COLO668 (cell line): ENCODE measurements around the gene MAS1.

Experiments
- DNase-seq: peaks from one replicate; lab custom pipeline; 2025; ENCODE audit not compliant: unreplicated experiment; lab: John Stamatoyannopoulos, UW

Gene MAS1

DNA sequence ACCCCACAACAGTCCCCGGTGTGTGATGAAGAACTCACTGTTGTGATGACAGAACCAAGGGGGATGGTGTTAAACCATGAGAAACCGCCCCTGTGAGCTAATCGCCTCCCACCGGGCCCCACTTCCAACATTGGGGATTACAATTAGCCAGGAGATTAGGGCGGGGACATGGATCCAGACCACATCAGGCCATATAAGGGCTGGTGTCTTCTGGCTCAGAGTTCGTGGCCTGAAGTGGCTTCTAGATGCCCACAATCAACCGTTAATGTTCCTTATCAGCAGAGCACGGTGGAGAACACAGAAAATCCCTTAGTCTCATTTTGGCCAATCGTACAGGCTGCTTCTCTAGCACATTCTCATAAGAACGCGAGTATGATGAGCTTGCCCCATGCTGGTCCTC, 10.9 kb upstream of the MAS1 start:
- no peak for DNase-seq

DNA sequence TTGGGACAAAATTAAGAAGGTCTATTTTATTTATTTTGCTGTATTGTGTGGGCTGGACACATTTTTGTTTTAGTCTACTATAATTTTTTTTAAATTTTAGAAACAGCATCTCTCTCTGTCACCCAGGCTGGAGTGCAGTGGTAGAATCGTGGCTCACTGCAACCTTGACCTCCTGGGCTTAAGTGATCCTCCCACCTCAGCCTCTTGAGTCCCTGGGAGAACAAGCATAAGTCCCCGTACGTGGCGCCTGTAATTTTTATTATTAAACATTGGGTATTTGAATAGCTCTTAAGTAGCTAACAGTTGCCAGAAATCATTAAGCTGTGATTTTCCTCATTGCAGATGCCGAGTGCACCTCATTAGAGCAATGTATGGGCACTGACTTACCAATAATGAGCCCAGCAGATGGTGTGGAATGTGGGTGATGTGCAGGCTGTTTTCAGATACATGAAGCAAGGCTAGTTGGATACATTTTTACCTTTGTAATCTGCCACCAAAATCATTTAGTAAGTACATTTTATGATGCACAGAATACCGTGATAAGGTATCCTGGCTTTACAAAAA, 10.3 kb upstream of the MAS1 start:
- no peak for DNase-seq

DNA sequence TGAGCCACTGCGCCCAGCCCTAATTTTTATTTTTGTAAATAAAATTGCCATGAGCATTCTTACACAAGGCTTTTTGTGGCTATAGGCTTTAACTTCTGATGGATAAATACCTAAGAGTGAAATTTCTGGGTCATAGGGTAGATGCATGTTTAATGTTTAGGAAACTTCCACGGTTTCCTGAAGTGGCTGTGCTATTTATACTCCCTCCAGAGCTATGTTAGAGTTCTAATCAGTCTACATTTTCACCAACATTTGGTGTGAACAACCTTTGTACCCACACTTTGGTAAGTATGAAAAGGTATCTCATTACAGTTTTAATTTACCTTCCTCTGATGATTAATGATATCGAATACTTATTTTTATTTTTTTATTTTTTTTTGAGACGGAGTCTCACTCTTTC, 6.1 kb upstream of the MAS1 start:
- no peak for DNase-seq

DNA sequence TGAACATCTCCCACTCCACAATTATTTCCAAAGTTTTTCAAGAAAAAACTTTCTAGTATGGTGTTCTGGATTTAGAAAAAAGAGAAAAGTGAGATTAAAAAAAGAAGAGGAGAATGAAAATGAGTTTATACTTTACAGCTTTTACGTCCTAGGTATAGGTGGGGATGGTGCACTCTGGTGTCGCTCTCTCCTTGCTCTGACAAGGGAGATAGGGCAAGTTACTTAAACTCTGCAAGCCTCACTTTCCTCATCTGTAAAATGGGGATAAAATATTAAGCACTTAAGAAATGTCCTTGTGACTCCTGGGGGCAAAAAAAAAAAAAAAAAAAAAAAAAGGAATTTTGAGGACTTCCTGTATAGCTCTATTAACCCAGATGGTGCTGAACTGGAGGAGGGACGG, 4.5 kb upstream of the MAS1 start:
- no peak for DNase-seq

DNA sequence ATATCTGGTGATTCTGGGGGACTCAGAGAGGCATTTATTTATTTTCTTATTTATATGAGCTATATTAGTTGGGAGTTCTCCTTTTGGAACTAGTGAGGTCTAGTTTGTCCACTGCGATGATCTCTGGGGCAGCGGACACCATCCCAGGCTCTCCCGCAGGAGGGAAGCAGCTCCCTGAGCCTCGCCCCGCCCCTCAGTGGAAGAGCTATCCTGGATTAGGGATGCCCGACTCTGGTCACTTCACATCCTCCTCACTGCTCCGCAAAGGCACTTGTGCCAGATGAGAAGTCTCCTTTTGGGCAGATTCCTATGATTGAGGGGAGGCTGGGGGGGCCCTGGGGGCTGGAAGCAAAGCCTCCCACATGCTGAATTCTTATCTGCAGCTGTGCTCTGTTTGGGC, 3.6 kb upstream of the MAS1 start:
- DNase-seq: no peak

DNA sequence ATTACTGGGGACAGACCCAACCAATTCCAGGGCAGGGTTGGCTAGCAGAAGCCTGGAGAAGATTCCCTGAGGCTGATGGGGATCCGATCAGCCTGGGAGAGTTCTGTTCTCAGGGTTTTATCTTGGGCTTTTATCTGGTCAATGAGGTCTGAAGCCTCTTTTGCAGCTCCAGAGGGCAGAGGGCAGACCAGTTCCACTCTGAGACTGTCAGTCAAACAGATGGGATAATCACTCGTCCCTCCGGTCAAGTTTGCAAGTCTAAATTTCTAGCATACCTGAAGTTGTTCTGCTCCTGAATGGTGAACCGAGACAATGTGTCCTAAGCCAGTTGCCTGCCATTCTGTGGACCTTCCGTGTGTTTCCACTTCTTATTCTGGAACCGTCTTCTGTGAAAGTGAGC, 3.0 kb upstream of the MAS1 start:
- DNase-seq: no peak

DNA sequence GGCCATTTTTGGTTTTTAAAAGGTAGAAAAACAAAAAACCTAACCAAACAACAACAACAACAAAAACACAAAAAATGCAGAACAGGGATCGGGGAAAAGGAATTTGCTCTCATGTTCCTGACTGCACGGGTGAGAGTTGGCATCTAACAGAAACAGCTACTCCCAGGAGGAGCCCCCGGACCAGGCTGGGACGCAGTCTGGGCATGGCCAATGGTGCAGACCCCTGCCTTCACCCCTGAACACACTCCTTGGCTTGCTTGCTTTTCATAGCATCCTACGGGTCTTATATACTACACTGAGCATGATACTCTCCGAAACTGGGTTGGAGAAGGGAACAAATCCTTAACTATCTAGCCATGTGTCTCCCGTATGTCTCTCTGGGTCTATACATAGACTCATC, 587 bp upstream of the MAS1 start:
- DNase-seq: no peak

DNA sequence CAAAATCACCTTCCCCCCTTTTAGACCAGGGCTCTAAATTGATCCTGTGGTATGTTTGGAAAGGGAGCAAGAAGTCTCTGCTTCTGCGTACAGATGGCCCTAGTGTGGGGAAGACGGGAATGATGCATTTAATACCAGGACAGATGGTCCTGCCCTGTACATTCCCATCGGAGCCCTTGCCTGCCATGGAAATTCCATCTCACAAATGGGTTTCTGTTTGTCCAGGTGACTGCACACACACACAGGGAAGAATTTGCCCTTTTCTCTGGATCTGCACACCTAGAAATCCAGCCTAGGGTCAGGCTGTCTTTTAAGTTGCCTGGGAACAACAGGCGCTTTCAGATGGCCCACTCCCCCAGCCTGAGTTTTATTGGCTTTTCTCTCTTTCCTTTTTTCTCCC, 1.3 kb downstream of the MAS1 start:
- no peak for DNase-seq

DNA sequence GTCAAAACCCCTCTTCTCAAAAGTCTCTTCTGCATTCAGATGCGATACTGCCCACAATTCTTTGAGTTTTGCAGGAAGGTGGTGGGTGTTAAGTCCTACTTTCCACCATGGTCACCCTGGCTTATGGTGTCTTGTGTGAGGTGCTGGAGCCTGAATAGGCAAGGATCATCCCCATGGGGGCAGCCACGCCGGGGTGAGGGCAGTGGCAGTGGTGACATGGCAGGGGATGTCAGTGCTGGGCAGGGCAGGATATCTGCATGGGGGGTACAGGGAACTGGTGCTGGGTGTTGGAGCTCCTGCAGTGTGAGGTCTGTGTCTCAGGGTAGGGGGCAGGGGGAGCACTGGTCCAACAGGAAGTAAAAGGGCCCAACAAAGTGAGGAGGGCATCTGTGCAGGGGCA, 2.3 kb downstream of the MAS1 start:
- DNase-seq: no peak

DNA sequence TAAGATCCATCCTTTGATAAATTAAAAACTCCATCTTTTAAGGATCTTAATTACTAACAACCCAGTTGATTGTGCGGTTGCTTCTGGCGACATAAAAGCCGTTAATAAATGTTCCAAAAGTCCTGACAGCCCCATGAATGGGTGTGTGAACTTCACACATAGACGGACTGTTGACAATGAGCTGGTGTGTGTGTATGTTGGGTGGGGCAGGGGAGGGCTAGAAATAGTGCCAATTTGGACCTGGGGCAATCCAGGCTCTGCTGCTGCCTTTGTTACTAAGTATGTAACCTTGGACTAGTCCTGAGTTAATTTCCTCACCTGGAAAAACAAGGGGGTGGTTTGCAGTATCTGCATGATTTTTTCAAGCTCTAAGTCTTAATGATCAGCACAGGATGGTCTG, 4.2 kb downstream of the MAS1 start:
- DNase-seq: no peak

DNA sequence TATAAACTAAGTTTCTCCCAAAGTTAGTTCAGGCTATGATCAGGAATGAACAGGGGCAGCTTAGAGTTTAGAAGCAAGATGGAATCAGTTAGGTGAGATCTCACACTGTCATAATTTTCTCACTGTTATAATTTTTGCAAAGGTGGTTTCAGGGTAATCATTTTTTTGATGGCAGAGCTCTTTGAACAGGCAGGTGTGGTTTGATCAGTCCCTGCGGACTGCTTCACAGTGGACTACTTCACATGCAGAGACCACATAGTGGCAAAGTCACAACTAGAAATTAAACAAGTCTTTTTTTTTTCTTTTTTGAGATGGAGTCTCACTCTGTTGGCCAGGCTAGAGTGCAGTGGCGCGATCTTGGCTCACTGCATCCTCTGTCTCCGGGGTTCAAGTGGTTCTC, 6.8 kb downstream of the MAS1 start:
- no peak for DNase-seq

DNA sequence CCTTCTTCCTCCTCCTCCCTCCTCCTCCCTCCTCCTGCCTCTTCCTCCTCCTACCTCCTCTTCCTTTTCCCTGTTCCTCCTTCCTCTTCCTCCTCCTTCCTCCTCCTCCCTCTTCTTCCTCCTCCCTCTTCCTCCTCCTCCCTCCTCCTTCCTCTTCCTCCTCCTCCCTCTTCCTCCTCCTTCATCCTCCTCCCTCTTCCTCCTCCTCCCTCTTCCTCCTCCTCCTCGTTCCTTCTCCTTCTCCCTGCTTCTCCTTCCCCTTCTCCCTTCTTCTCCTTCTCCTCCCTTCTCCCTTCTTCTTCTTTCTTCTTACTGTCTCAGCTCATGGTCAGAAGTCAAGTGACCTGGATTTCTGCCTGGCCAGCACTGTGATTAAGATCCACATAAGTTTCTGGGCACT, 7.7 kb downstream of the MAS1 start:
- DNase-seq: no peak

DNA sequence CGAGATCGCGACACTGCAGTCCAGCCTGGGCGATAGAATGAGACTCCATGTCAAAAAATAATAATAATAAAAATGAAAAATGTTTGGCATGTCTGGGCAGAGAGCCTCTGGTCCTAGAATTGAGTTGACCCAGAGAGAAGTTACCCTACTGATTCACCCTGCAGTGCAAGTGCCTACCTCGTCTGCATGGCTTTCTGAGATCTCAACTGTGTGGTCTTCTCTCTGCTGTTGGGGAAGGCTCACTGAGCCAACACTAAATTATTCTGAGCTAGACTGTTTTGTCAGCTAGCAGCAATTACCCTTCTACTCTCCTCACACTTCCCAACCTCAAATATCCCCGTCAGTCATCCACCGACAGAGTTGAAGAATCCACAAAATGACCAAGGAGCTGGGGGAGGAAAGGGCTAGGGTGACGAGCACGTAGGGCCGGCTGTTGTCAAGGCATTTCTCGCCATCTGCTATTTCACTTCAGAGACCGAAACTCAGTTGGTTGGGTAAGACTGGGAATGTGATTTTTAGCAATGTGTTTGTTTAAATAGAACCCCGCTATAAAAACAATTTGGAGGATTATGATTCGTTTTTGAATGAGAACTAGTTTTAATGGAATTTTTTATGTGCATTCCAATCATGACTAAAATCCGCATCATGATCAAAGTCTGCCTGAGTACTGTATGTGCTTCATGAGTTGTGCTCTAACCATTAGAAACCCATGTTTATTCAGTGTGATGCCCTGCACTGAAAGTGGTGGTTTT, 9.4 kb downstream of the MAS1 start:
- DNase-seq: no peak

DNA sequence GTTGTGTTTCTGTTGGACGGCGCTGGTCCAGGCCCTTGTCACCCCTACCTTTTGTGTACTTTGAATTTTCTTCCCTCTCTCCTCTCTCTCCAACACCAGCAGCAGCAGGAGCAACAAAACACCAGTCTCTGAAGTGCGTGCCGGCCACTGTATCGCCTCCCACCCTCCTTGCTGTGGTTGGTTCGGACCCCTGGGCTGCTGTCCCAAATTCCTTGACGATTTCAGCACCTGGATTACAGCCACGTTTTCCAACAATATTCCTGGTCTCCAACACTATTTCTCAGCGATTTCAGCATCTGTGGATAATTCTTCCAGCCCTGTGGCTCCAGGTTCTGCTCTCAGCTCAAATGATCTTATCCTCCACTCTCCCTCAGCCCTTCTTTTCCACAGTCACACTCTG, 11.8 kb downstream of the MAS1 start:
- no peak for DNase-seq

DNA sequence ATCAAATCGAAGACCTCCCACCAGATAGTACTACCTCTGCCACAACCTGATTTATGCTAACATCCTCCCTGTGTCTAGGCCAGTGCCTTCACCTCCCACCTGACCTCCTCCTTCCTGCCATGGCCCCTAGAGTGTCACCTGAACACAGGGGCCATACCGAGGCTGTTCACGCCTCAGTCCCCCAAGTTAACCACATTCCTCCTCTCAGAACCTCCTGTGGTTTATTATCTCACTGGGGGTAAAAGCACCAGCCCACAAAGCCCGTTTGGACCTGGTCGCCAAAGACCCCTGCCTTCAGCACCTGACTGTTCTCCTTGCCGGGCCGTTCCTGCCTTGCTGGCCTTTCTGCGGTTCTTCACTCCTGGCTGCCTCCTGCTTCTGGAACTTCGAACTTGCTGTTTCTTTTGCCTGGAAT, 13.7 kb downstream of the MAS1 start:
- no peak for DNase-seq

DNA sequence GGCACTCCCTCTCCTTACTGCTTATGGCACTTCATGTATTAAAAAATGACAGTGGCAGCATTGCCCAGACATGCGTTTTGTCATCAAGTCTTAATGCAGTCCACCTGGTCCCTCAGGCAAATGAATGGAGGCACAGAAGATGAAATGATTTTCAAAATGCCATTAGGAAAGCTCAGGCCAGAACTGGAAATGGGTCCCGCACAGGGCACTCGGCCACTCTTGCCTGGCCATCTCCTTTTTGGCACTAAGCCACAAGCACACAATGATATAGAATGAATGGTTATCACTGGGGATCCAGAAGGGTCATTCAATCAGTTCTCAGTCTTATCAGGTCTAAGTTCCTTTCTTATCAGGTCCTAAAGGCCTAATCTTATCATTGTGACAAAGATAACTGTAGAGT, 15.6 kb downstream of the MAS1 start:
- no peak for DNase-seq

DNA sequence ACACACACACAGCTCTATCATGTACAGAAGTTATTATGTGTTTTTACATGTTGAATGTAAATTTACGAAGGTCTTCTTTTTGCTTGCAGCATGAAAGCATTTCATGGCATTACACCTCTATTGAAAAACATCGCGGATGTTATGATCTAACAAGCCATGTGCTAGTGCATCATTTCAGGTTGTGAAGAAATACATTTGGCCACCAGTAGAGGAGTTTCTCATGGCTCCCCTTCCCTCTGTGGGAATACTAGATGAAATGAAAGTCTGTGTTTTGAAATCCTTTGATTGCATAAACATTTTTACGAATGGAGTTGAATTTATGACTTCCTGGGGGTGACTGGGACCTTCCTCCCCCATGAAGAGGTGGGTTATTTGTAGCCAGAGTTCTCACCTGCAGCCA, 17.7 kb downstream of the MAS1 start:
- no peak for DNase-seq

DNA sequence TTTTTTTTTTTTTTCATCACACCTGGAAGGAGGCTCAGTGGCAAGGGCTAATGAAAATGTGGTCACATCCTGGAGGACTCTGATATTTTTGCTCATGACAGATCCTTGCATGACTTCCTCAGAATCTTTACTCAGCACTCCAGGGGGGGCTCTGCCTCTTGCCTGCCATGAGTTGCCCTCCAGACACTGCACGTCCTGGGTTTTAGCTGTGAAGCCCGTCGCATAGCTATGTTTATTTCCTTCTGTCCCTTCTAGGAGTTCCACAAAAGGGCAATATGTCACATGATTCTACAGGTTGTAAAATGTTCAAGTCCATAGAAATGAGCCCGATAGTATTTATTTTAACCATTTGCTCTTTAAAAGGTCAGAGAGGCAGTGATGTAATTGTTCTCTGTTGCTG, 18.2 kb downstream of the MAS1 start:
- DNase-seq: no peak

DNA sequence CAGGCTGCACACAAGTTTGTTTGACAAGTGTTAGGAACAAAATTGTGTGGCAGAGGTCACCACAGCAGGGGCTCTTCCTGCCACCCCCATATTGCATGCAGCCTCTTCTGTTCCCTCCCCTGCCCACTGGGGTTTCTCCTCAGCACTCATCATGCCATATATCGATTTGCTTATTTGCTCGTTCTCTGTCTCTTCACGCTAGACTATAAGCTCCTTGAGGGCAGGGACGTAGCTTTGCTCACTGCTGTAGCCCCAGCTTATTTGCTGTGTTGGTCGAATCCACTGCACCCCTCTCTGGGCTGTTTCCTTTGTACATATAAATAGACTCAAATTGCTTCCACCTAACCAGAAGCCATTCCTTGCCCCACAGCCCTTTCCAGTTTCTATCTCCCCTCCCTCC, 19.6 kb downstream of the MAS1 start:
- no peak for DNase-seq

DNA sequence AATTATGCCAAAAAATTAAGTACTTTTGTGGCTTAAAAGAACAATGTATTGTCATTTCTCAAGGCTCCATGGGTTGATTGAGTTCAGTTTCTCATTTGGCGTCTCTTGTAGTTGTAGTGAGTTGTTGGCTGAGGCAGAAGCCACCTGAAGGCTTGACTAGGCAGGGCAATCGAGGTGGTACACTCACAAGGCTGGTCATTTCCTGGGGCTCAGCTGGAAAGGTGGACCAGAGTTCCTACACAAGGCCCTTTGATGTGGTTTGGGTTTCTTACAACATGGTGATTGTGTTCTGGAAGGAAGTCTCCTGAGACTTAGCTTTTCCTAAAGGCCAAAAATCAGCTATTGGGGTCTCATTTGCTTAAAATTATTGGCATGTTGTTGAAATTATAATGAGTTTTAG, 22.6 kb downstream of the MAS1 start:
- DNase-seq: no peak

DNA sequence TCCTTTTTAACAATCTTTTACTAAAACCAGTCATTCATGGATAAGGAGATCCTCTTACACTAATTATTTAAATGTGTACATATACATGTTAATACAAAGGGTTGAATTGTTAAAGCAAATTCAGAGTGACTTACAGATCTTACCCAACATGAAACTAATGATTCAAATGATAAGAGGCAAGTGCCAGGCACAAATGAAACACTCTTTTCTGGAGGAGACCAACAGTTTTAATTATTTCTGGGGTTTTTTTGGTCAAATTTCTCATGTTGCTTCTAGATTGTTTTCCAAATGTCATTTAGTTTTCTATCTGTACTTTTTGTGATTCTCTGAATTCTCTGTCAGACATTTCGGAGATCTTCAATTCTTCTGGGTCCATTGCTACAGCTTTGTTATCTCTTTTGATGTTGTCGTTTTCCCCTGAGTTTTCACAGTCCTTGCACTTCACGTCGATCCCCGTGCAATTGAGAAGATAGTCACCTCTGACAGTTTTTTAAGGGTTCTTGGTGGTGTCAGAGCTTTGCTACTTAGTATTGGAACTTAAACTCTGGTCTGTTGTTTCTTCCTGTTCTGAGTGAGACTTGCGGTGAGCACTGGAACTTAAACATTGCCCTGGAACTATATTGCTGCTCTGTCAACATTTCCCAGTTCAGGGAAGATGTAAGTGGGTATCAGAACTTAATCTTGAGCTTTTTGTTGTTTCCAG, 23.2 kb downstream of the MAS1 start:
- DNase-seq: no peak

DNA sequence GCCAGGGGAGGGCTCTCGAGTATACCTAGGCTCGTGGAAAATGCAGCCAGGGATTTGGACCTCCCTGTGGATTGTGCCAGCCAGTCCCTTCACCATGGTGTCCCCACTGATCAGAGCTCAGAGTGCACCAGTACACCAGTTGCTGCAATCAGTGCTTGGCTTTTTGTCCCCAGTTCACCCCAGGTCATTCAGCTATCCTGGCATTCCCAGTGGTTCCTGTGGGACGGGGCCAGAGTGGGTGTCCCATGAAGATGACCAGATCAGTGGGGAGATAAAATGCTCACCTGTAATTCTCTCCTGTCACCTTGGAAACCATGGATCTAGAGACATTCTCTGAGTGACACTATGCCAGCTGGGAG, 23.8 kb downstream of the MAS1 start:
- no peak for DNase-seq

DNA sequence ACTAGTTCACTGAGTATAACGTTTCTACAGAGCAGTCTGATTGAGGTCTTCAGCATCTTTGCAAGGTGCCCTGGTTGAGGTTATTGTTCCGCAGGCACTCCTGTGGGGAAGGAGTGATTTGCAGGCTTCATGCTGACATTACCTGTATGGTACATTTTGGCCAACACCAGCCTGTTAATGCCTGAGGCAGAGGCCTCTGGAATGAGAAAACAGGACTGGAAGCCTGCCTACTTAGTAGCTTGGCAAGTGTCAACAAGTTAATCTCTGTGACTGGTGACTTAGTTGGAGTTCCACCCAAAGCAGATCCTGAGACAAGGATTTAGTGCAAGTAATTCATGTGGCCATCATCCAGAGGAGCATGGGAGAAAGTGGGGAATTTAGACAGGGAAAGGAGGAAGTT, 24.6 kb downstream of the MAS1 start:
- DNase-seq: no peak
